ENCODE measurements around the gene ATXN1.

- TF ChIP-seq CTCF (IDR thresholded peaks at IDR 0.05) (no peak), POLR2A (IDR thresholded peaks at IDR 0.05) (no peak)
These were observed 416.5 kb downstream of the ATXN1 start for GRCh38 chr6:16344756-16345155.
